Mesenchymal stem cell (in vitro differentiated cells and primary cell): ENCODE measurements around the gene BTBD6.
"Not testable (repeated sequence)": the region's sequence is repeated elsewhere in the genome, so short reads cannot be mapped to it uniquely, and the experiment has no call there.

ENCODE experiments used
- DNase-seq: peaks from one replicate; pipeline ENCODE4 v3.0.0-alpha.2; 2013
- H2AFZ ChIP-seq: one replicate; pipeline ENCODE4 v1.6.1; 2013; ENCODE audit warnings: low read depth, mild to moderate bottlenecking, control low read depth, inconsistent platforms, low read length, moderate library complexity
- H2AK5ac ChIP-seq: 2 replicates; pipeline ENCODE4 v1.6.1; 2013; ENCODE audit warnings: low read length, moderate library complexity, mild to moderate bottlenecking, inconsistent platforms; ENCODE audit not compliant: severe bottlenecking
- H2BK120ac ChIP-seq: one replicate; pipeline ENCODE4 v1.6.1; 2013; ENCODE audit warnings: low read depth, mild to moderate bottlenecking, inconsistent platforms, low read length, moderate library complexity
- H2BK12ac ChIP-seq, 2 experiments: one replicate each; pipeline ENCODE4 v1.6.1; 2013; ENCODE audit warnings: inconsistent platforms in 2 of 2, low read length in 2 of 2, mild to moderate bottlenecking in 2 of 2, moderate library complexity in 2 of 2, control low read depth in 1 of 2
- H2BK15ac ChIP-seq: one replicate; pipeline ENCODE4 v1.6.1; 2013; ENCODE audit warnings: mild to moderate bottlenecking, low read depth, inconsistent platforms; ENCODE audit not compliant: poor library complexity, severe bottlenecking
- H2BK5ac ChIP-seq: 2 replicates; pipeline ENCODE4 v1.6.1; 2013; ENCODE audit warnings: low read depth, mild to moderate bottlenecking, low read length, control low read depth, inconsistent platforms; ENCODE audit not compliant: poor library complexity, severe bottlenecking
- H3K14ac ChIP-seq, 2 experiments: one replicate each; pipeline ENCODE4 v1.6.1; 2013; ENCODE audit warnings: inconsistent platforms in 2 of 2, low read length in 2 of 2, control low read depth in 1 of 2, mild to moderate bottlenecking in 1 of 2, moderate library complexity in 1 of 2
- H3K18ac ChIP-seq, 2 experiments: one replicate each; pipeline ENCODE4 v1.6.1; 2013; ENCODE audit warnings: inconsistent platforms in 2 of 2, low read length in 2 of 2, control low read depth in 1 of 2, low read depth in 1 of 2, mild to moderate bottlenecking in 1 of 2
- H3K23ac ChIP-seq, 2 experiments: one replicate each; pipeline ENCODE4 v1.6.1; 2013; ENCODE audit warnings: inconsistent platforms in 2 of 2, low read length in 2 of 2, mild to moderate bottlenecking in 2 of 2, moderate library complexity in 2 of 2, control low read depth in 1 of 2
- H3K27ac ChIP-seq: 2 replicates; pipeline ENCODE4 v1.5.1; 2013; ENCODE audit warnings: mild to moderate bottlenecking, moderate library complexity, low read length, control low read depth, inconsistent platforms; ENCODE audit not compliant: poor library complexity, severe bottlenecking
- H3K27me3 ChIP-seq, 2 experiments: 2 replicates each; pipeline versions ENCODE4 v1.6.1 to v1.7.0; 2013; ENCODE audit warnings: low read length in 2 of 2, mild to moderate bottlenecking in 2 of 2, moderate library complexity in 2 of 2, control low read depth in 1 of 2, inconsistent platforms in 1 of 2; ENCODE audit not compliant: control insufficient read depth in 1 of 2, insufficient read depth in 1 of 2
- H3K36me3 ChIP-seq, 2 experiments: 2 replicates each; pipeline versions ENCODE4 v1.6.1 to v1.7.0; 2013; ENCODE audit warnings: low read length in 2 of 2, control low read depth in 1 of 2, inconsistent platforms in 1 of 2, low read depth in 1 of 2, mild to moderate bottlenecking in 1 of 2; ENCODE audit not compliant: insufficient read depth in 2 of 2, control insufficient read depth in 1 of 2
- H3K4ac ChIP-seq, 2 experiments: one replicate each; pipeline ENCODE4 v1.6.1; 2013; ENCODE audit warnings: inconsistent platforms in 2 of 2, low read length in 2 of 2, mild to moderate bottlenecking in 2 of 2, moderate library complexity in 2 of 2, control low read depth in 1 of 2, low read depth in 1 of 2
- H3K4me1 ChIP-seq: 2 replicates; pipeline ENCODE4 v1.6.1; 2013; ENCODE audit warnings: low read depth, low read length, control low read depth; ENCODE audit not compliant: control insufficient read depth, insufficient read depth
- H3K4me2 ChIP-seq: 2 replicates; pipeline ENCODE4 v1.6.1; 2013; ENCODE audit warnings: low read length, mild to moderate bottlenecking, inconsistent platforms; ENCODE audit not compliant: poor library complexity, severe bottlenecking
- H3K4me3 ChIP-seq, 2 experiments: 2 replicates each; pipeline versions ENCODE4 v1.5.1 to v1.7.0; 2013; ENCODE audit warnings: low read length in 2 of 2, mild to moderate bottlenecking in 2 of 2, control low read depth in 1 of 2, low read depth in 1 of 2; ENCODE audit not compliant: insufficient read depth in 1 of 2
- H3K79me1 ChIP-seq: replicated peaks from 2 replicates; pipeline ENCODE4 v1.6.1; 2013; ENCODE audit warnings: mild to moderate bottlenecking, control low read depth, low read length, inconsistent platforms; ENCODE audit not compliant: poor library complexity, severe bottlenecking
- H3K9ac ChIP-seq: 2 replicates; pipeline ENCODE4 v1.7.0; 2013; ENCODE audit warnings: mild to moderate bottlenecking, low read length, moderate library complexity
- H3K9me3 ChIP-seq: 2 replicates; pipeline ENCODE4 v1.7.0; 2013; ENCODE audit warnings: mild to moderate bottlenecking, low read length; ENCODE audit not compliant: control insufficient read depth
- H4K8ac ChIP-seq: one replicate; pipeline ENCODE4 v1.6.1; 2013; ENCODE audit warnings: inconsistent platforms, mild to moderate bottlenecking, low read length, moderate library complexity
- H4K91ac ChIP-seq: one replicate; pipeline ENCODE4 v1.6.1; 2013; ENCODE audit warnings: mild to moderate bottlenecking, low read length, inconsistent platforms
- WGBS: methylation state at CpG from one replicate; pipeline ENCODE4 v1.1.7; 2013; ENCODE audit warnings: mixed read lengths; 5-methylcytosine and 5-hydroxymethylcytosine counted together

The BTBD6 gene

GRCh38 chr14:105277448-105277847 is 29.1 kb downstream of the BTBD6 start:
- H3K23ac ChIP-seq, H2BK12ac ChIP-seq, H2BK5ac ChIP-seq, H3K4ac ChIP-seq, H2BK15ac ChIP-seq, H3K14ac ChIP-seq, H4K8ac ChIP-seq, H2AFZ ChIP-seq, H3K4me3 ChIP-seq, H4K91ac ChIP-seq, H3K9me3 ChIP-seq, H3K18ac ChIP-seq, H2BK120ac ChIP-seq, H3K27ac ChIP-seq, H2AK5ac ChIP-seq, H3K4me2 ChIP-seq, H3K27me3 ChIP-seq: not testable (repeated sequence)
- Histone ChIP-seq H3K9ac (peak overlapping the region; percentile 61), H3K36me3 (peaks cover 8 to 16% of the 10 kb centered on the region in 2 experiments), H3K79me1 (peaks cover 31% of the 10 kb centered on the region), H3K4me1 (peaks cover 22% of the 10 kb centered on the region)
- WGBS = 83% methylated on average over 2 of the region's 4 CpGs
- peak; percentile 23 for DNase-seq

- H2BK5ac ChIP-seq = no peak overlapping the region
- H3K23ac ChIP-seq = no peak overlapping the region
- H3K27me3 ChIP-seq = no peaks in the 10 kb centered on the region
- H3K36me3 ChIP-seq = peaks cover 8 to 29% of the 10 kb centered on the region in 2 experiments
- no peaks in the 10 kb centered on the region for H3K9me3 ChIP-seq
- no peak overlapping the region for H3K27ac ChIP-seq
- H2AFZ ChIP-seq = no peak overlapping the region
- H3K79me1 ChIP-seq = peaks cover 38% of the 10 kb centered on the region
- peaks cover 17% of the 10 kb centered on the region for H3K4me1 ChIP-seq
- H2BK120ac ChIP-seq = no peak overlapping the region
- no peak overlapping the region for H3K4ac ChIP-seq
- no peak for DNase-seq
- H3K4me2 ChIP-seq = no peak overlapping the region
- no peak overlapping the region for H3K9ac ChIP-seq
- WGBS = 96% methylated on average over 18 of the region's 18 CpGs
- no peak overlapping the region for H2AK5ac ChIP-seq
- H2BK12ac ChIP-seq = no peak overlapping the region
- no peak overlapping the region for H3K18ac ChIP-seq
- no peak overlapping the region for H4K91ac ChIP-seq
- no peak overlapping the region for H4K8ac ChIP-seq
- H3K14ac ChIP-seq = no peak overlapping the region
- no peak overlapping the region for H3K4me3 ChIP-seq
- no peak overlapping the region for H2BK15ac ChIP-seq
Measured at GRCh38 chr14:105279642-105280361, 31.5 kb downstream of the BTBD6 start.

GRCh38 chr14:105280525-105280924 is 32.2 kb downstream of the BTBD6 start:
- Histone ChIP-seq H3K23ac (no peak overlapping the region), H3K18ac (no peak overlapping the region), H3K14ac (no peak overlapping the region), H4K91ac (no peak overlapping the region), H2BK5ac (no peak overlapping the region), H4K8ac (no peak overlapping the region), H2BK15ac (no peak overlapping the region), H2AK5ac (no peak overlapping the region), H3K27ac (no peak overlapping the region), H2AFZ (no peak overlapping the region), H2BK120ac (no peak overlapping the region), H3K36me3 (peaks cover 13 to 26% of the 10 kb centered on the region in 2 experiments), H3K9ac (no peak overlapping the region), H3K4me1 (peaks cover 10% of the 10 kb centered on the region), H3K4ac (no peak overlapping the region), H3K27me3 (no peaks in the 10 kb centered on the region), H3K4me2 (no peak overlapping the region), H3K4me3 (no peak overlapping the region), H3K79me1 (peaks cover 43% of the 10 kb centered on the region), H2BK12ac (no peak overlapping the region), H3K9me3 (no peaks in the 10 kb centered on the region)
- DNase-seq = no peak
- WGBS = 97% methylated on average over 21 of the region's 21 CpGs

DNA sequence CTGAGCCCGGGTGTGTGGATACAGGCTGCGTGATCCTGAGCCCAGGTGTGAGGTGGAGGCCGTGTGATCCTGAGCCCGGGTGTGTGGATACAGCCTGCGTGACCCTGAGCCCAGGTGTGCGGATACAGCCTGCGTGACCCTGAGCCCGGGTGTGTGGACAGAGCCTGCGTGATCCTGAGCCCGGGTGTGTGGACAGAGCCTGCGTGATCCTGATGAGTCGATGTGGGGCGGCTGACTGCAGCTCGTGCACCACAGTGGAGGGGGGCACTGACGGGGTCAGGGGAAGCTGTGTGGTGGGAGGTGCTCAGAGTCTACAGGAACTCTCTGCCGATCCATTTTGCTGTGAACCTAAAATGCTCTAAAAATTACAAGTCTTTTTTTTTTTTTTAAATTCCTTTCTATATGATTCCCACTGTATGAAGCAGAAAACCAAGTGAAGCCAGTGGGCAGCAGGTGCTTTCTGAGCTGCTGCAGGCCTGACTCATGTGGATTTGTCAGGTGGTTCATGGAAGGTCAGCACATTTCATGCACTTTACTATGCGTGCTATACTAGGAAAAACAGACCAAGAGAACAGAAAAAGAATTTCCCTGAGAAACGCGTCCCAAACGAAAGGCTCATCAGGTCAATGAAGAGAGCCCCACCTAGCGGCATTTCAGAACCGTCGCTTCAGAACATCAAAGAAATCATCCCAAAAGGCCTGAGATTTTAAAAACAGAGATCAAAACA is 33.2 kb downstream of the BTBD6 start:
- H2BK12ac ChIP-seq = no peak overlapping the region
- no peak overlapping the region for H2AFZ ChIP-seq
- H2AK5ac ChIP-seq = no peak overlapping the region
- DNase-seq = peak; percentile 84
- no peak overlapping the region for H3K14ac ChIP-seq
- WGBS = 65% methylated on average over 21 of the region's 23 CpGs
- no peak overlapping the region for H3K27ac ChIP-seq
- H3K4me2 ChIP-seq = no peak overlapping the region
- peak overlapping the region; percentile 36 for H3K9ac ChIP-seq
- H4K8ac ChIP-seq = no peak overlapping the region
- H3K18ac ChIP-seq = no peak overlapping the region
- H2BK15ac ChIP-seq = no peak overlapping the region
- H3K9me3 ChIP-seq = no peaks in the 10 kb centered on the region
- H3K4ac ChIP-seq = no peak overlapping the region
- peaks cover 8% of the 10 kb centered on the region for H3K4me1 ChIP-seq
- no peak overlapping the region for H2BK120ac ChIP-seq
- H2BK5ac ChIP-seq = no peak overlapping the region
- peaks cover 49% of the 10 kb centered on the region for H3K79me1 ChIP-seq
- no peaks in the 10 kb centered on the region for H3K27me3 ChIP-seq
- H3K4me3 ChIP-seq = no peak overlapping the region
- H3K36me3 ChIP-seq = peaks cover 13 to 30% of the 10 kb centered on the region in 2 experiments
- no peak overlapping the region for H3K23ac ChIP-seq
- no peak overlapping the region for H4K91ac ChIP-seq
